Neural progenitor cell (in vitro differentiated cells): ENCODE results near the gene RAB36.

Experiments
- CTCF ChIP-seq: fragments of 200-600 bp; sonication (generic); IDR thresholded peaks from 2 replicates; pipeline ENCODE4 v1.5.1; 2017; ENCODE audit warnings: antibody characterized with exemption, mild to moderate bottlenecking
- EZH2 ChIP-seq: fragments of 200-600 bp; sonication (generic); IDR thresholded peaks from 2 replicates; pipeline ENCODE4 v1.6.1; 2017; ENCODE audit warnings: antibody characterized with exemption, mild to moderate bottlenecking, moderate library complexity

- no peak for TF ChIP-seq EZH2
- no peak for TF ChIP-seq CTCF
Observed at GRCh38 chr22:23120415-23120899, 24.8 kb upstream of the RAB36 start.
